GM10266 (cell line): ENCODE measurements around the gene C1R.

Experiments
- DNase-seq: peaks from one replicate; pipeline ENCODE4 v3.0.0; 2012; ENCODE audit errors: extremely low spot score
- CTCF ChIP-seq: IDR thresholded peaks from 2 replicates; pipeline ENCODE4 v1.5.1; 2012; ENCODE audit warnings: mild to moderate bottlenecking, low read depth; ENCODE audit not compliant: control insufficient read depth, insufficient read depth; ENCODE audit errors: missing control alignments

C1R gene

GRCh38 chr12:7090222-7090998 is 1.8 kb downstream of the C1R start:
- TF ChIP-seq CTCF = no peak
- DNase-seq = no peak

DNA sequence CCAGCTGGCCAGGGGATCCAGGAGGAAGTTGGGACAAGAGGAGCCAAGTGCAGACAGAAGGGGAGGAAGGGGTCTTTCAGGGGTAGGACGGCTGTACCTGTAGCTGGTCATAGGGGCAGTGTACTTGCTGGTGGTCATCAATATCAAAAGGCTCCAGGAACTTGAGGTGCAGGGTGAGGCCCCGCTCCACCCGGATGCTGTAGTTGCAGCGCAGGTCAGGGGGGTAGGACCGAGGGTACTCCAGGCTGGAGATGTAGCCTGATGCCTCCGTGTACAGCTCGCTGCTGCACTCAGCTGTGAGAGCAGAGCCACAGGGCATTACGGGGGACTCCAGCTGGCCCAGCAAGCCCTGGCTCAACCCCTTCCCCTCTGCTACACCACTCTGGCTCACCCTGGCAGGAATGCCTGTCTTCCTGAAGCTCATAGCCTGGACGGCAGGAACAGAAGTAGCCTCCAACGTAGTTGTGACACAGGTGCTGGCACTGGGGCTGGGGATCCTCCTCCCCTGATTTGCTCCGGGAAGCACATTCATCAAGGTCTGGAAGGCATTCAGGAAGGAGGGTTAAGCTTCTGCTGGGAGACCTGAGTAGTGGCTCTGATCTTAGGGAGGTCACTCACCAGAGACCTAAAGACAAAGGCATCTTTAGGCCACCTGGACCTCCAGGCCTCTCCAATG is 2.9 kb downstream of the C1R start:
- DNase-seq = no peak
- TF ChIP-seq CTCF = no peak

DNA sequence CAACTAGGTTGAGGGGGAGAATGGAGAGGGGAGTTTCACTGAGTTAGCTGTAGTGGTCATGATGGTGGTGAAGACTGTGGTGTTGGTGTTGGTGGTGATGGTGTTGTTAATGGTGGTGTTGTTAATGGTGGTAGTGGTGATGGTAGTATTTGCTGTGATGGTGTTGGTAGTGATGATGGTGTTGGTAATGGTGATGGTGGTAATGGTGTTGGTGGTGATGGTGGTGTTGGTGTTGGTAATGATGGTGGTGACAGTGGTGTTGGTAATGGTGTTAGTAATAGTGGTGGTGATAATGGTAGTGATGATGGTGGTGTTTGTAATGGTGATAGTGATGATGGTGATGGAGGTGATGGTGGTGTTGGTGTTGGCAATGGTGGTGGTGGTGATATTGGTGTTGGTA is 9.1 kb downstream of the C1R start:
- TF ChIP-seq CTCF = no peak
- no peak for DNase-seq

DNA sequence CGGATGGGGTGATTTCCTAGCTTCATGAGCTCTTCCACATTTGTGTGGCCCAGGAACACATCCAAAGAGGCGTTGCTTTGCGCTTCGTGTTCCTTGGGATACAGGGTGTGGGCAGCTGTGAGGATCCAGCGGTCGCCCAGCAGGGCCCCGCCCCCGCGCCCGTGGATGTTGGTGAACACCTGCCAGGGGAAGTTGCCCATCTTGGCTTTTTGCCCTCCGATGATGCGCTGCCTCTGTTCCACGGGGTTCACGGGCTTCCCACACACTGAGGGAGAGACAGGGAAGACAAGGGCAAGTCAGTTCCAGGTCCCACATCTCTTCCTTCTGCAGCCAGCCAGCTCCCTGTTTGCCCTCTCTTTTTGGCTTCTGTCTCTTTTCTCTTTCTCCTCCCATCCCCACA is 11.2 kb downstream of the C1R start:
- DNase-seq = no peak
- no peak for TF ChIP-seq CTCF

DNA sequence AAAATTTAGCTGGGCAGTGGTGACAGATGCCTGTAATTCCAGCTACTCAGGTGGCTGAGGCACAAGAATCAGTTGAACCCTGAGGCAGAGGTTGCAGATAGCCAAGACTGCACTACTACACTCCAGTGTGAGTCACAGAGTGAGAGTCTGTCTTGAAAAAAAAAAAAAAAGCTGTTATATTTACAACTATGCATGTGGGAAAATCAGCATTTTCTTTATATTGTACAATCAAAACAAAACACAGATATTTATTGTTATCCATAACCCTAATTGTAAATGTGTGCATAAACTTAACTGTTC is 12.5 kb downstream of the C1R start:
- no peak for DNase-seq
- TF ChIP-seq CTCF = no peak

DNA sequence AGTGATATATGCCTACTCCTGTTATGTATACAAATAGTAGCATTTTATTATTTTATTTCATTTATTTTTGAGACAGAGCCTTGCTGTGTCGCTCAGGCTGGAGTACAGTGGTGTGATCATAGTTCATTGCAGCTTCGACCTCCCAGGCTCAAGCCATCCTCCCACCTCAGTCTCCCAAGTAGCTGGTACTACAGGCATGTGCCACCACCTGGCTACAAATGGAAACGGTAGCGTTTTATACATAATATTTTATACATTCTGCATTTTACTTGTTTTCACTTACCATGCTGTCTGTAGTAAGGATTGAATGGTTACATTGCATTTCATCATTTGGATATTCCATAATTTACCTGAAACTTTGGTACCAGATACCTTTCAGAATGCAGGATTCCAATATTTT is 14.1 kb downstream of the C1R start:
- DNase-seq = no peak

More for the DNA sequence above, 14.1 kb downstream of the C1R start:
- TF ChIP-seq CTCF = no peak
